Activated CD8-positive, alpha-beta memory T cell treated with anti-CD3 and anti-CD28 coated beads for 1 hour (primary cell): ENCODE data around the gene TBX10.

Experiments used
- DNase-seq, 2 donors: peaks; one replicate each; pipeline ENCODE4 v3.0.0-alpha.2; 2020; ENCODE audit warnings: low read depth in 1 of 2; ENCODE audit errors: extremely low read depth in 1 of 2

Gene TBX10

DNA sequence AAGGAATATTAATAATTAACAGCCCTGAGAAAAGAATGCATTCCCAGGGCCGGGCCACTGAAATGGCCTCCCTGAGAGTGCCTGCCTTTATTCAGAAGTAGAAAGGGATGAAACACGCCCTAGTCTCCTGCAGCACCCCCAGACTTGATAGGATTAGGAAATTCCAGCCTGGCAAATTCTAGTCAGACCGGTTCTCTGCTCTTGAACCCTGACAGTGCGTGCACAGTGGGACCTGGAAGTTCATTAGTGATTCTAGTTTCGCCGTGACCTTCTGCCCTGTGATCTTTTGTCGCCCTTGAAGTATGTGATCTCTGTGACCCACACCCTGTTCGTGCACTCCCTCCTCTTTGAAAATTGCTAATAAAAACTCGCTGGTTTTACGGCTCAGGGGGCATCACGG, 58.1 kb downstream of the TBX10 start:
- DNase-seq, result no peak
